GM21825 (cell line): Measurements from ENCODE around the gene RXYLT1.
"Not testable (repeated sequence)": the region's sequence is repeated elsewhere in the genome, so short reads cannot be mapped to it uniquely, and the experiment has no call there.

Source experiments
- ATAC-seq: cut with Tn5 transposase; IDR thresholded peaks from one replicate; pipeline ENCODE4 v1.9.1; 2021; ENCODE audit warnings: mild to moderate bottlenecking, moderate library complexity; ENCODE audit not compliant: unreplicated experiment

RXYLT1 gene

GRCh38 chr12:63841571-63841970 lies 61.9 kb downstream of the RXYLT1 start:
- no peak for ATAC-seq

- ATAC-seq: not testable (repeated sequence)
Observed at GRCh38 chr12:63842750-63843149, 63.0 kb downstream of the RXYLT1 start.

GRCh38 chr12:63843254-63843720 lies 63.6 kb downstream of the RXYLT1 start:
- no peak for ATAC-seq

- peak; percentile 98 for ATAC-seq
Observed at GRCh38 chr12:63843721-63844390, 64.1 kb downstream of the RXYLT1 start.

- ATAC-seq: no peak
Observed at GRCh38 chr12:63844391-63845341, 65.0 kb downstream of the RXYLT1 start, which contains the start of gene SRGAP1. TSS of gene SRGAP1 (plus strand) at chr12:63844700. CDS start at chr12:63844817, 117 bp downstream.

- ATAC-seq: no peak
Observed at GRCh38 chr12:63845726-63846125, 66.0 kb downstream of the RXYLT1 start.

- no peak for ATAC-seq
Observed at GRCh38 chr12:63846238-63846967, 66.7 kb downstream of the RXYLT1 start.

- no peak for ATAC-seq
Observed at GRCh38 chr12:63848450-63848849, 68.7 kb downstream of the RXYLT1 start.

GRCh38 chr12:63849106-63849620 lies 69.5 kb downstream of the RXYLT1 start:
- ATAC-seq: no peak

GRCh38 chr12:63849641-63850040 lies 69.9 kb downstream of the RXYLT1 start:
- no peak for ATAC-seq

- no peak for ATAC-seq
Observed at GRCh38 chr12:63853978-63854377, 74.3 kb downstream of the RXYLT1 start.

- ATAC-seq: no peak
Observed at GRCh38 chr12:63855299-63855698, 75.6 kb downstream of the RXYLT1 start.

GRCh38 chr12:63857771-63858670 lies 78.3 kb downstream of the RXYLT1 start:
- no peak for ATAC-seq
